Measurements from ENCODE around the gene SLC6A7. TPM values are rescaled to one million over a fixed set of nuclear protein-coding genes. Genes with fewer than 3 reads are reported as not detected.
A peak's percentile ranks its signal among the peaks of the same experiment; 100 is the strongest.

SLC6A7 gene
- total and polyA plus RNA-seq, 5 experiments from 2014 or later, result not detected

- Mint-ChIP-seq H3K9me3 (no peaks in the 10 kb centered on the region), H3K27ac (peak overlapping the region in 2 of 10 donors; percentile 9 to 39), H3K36me3 (no peaks in the 10 kb centered on the region), H3K27me3 (peaks cover 0 to 3% (median 0%) of the 10 kb centered on the region in 5 donors), H3K4me3 (no peak overlapping the region), H3K4me1 (peaks cover 0 to 16% (median under 1%) of the 10 kb centered on the region in 4 donors)
- ATAC-seq (no peak), DNase-seq (no peak)
- POLR2A ChIA-PET, result no interaction called here
These were observed 41.5 kb upstream of the SLC6A7 start for GRCh38 chr5:150148117-150148927.

- H3K4me1 Mint-ChIP-seq, result peaks cover 0 to 17% (median 4%) of the 10 kb centered on the region in 4 donors
- no peak overlapping the region for H3K27ac Mint-ChIP-seq
- no peaks in the 10 kb centered on the region for H3K36me3 Mint-ChIP-seq
- POLR2A ChIA-PET, result no interaction called here
- no peak for ATAC-seq
- H3K4me3 Mint-ChIP-seq, result no peak overlapping the region
- H3K27me3 Mint-ChIP-seq, result peaks cover 0 to 3% (median 0%) of the 10 kb centered on the region in 5 donors
- no peak for DNase-seq
- no peaks in the 10 kb centered on the region for H3K9me3 Mint-ChIP-seq
These were observed 40.2 kb upstream of the SLC6A7 start for GRCh38 chr5:150149618-150150017.

GRCh38 chr5:150152636-150153462 lies 37.0 kb upstream of the SLC6A7 start:
- H3K36me3 Mint-ChIP-seq, result no peaks in the 10 kb centered on the region
- H3K9me3 Mint-ChIP-seq, result no peaks in the 10 kb centered on the region
- DNase-seq (no peak), ATAC-seq (no peak)
- peaks cover 10 to 25% (median 14%) of the 10 kb centered on the region in 4 donors for H3K4me1 Mint-ChIP-seq
- no peak overlapping the region for H3K4me3 Mint-ChIP-seq
- H3K27me3 Mint-ChIP-seq, result peaks cover 0 to 12% (median 2%) of the 10 kb centered on the region in 5 donors
- H3K27ac Mint-ChIP-seq, result no peak overlapping the region
- POLR2A ChIA-PET, result no interaction called here

GRCh38 chr5:150153483-150153882 lies 36.4 kb upstream of the SLC6A7 start:
- Mint-ChIP-seq H3K4me3 (peak overlapping the region in 1 of 10 donors; percentile 15), H3K4me1 (peaks cover 10 to 25% (median 14%) of the 10 kb centered on the region in 4 donors), H3K27ac (no peak overlapping the region), H3K9me3 (no peaks in the 10 kb centered on the region), H3K36me3 (no peaks in the 10 kb centered on the region), H3K27me3 (peaks cover 0 to 12% (median 2%) of the 10 kb centered on the region in 5 donors)
- POLR2A ChIA-PET, result no interaction called here
- no peak for DNase-seq
- no peak for ATAC-seq

GRCh38 chr5:150153957-150154617 lies 35.8 kb upstream of the SLC6A7 start:
- POLR2A ChIA-PET, result no interaction called here
- Mint-ChIP-seq H3K36me3 (no peaks in the 10 kb centered on the region), H3K4me1 (peaks cover 10 to 18% (median 14%) of the 10 kb centered on the region in 4 donors), H3K27me3 (peaks cover 0 to 9% (median 5%) of the 10 kb centered on the region in 5 donors), H3K27ac (peak overlapping the region in 2 of 10 donors; percentile 3 to 44), H3K4me3 (peak overlapping the region in 9 of 10 donors; percentile 15 to 81 (median 42)), H3K9me3 (no peaks in the 10 kb centered on the region)
- DNase-seq (no peak), ATAC-seq (no peak)

GRCh38 chr5:150154618-150155128 lies 35.2 kb upstream of the SLC6A7 start:
- Mint-ChIP-seq H3K4me1 (peaks cover 10 to 16% (median 14%) of the 10 kb centered on the region in 4 donors), H3K27me3 (peaks cover 0 to 9% (median 5%) of the 10 kb centered on the region in 5 donors), H3K36me3 (no peaks in the 10 kb centered on the region), H3K27ac (peak overlapping the region in 2 of 10 donors; percentile 44 to 53), H3K4me3 (peak overlapping the region in 9 of 10 donors; percentile 42 to 93 (median 57)), H3K9me3 (no peaks in the 10 kb centered on the region)
- no peak for DNase-seq
- ATAC-seq, result no peak
- POLR2A ChIA-PET, result no interaction called here

GRCh38 chr5:150155258-150156026 lies 34.4 kb upstream of the SLC6A7 start, which contains the start of gene PDGFRB:
Gene PDGFRB (minus strand): TSS chr5:150155845. CDS start chr5:150137047, 18,798 bp downstream.
- H3K4me3 Mint-ChIP-seq, result peak within 1 kb of the TSS; percentile 86 to 97 (median 90)
- no peaks in the 10 kb centered on the region for H3K9me3 Mint-ChIP-seq
- H3K27me3 Mint-ChIP-seq, result peaks cover 0 to 9% (median 5%) of the 10 kb centered on the region in 5 donors
- DNase-seq (peak; percentile 44 to 83 (median 62)), ATAC-seq (peak; percentile 95 to 98)
- peaks cover 10 to 14% (median 14%) of the 10 kb centered on the region in 4 donors for H3K4me1 Mint-ChIP-seq
- POLR2A ChIA-PET, result no interaction called here
- peak within 1 kb of the TSS in 8 of 10 donors; percentile 22 to 91 (median 74) for H3K27ac Mint-ChIP-seq
- H3K36me3 Mint-ChIP-seq, result no peaks in the 10 kb centered on the region

GRCh38 chr5:150156027-150156368 lies 33.9 kb upstream of the SLC6A7 start:
- H3K4me1 Mint-ChIP-seq, result peaks cover 12 to 14% (median 14%) of the 10 kb centered on the region in 4 donors

GRCh38 chr5:150156540-150156939 lies 33.3 kb upstream of the SLC6A7 start:
- Mint-ChIP-seq H3K9me3 (no peaks in the 10 kb centered on the region), H3K4me3 (peak overlapping the region in 8 of 10 donors; percentile 86 to 97 (median 90)), H3K36me3 (no peaks in the 10 kb centered on the region), H3K27ac (peak overlapping the region in 1 of 10 donors; percentile 54), H3K4me1 (peaks cover 14 to 16% (median 14%) of the 10 kb centered on the region in 4 donors), H3K27me3 (peaks cover 0 to 13% (median 6%) of the 10 kb centered on the region in 5 donors)
- no peak for ATAC-seq
- POLR2A ChIA-PET, result no interaction called here
- no peak for DNase-seq

More at GRCh38 chr5:150156027-150156368, 33.9 kb upstream of the SLC6A7 start:
- Mint-ChIP-seq H3K27me3 (peaks cover 0 to 12% (median 5%) of the 10 kb centered on the region in 5 donors), H3K27ac (peak overlapping the region in 7 of 10 donors; percentile 22 to 91 (median 79)), H3K36me3 (no peaks in the 10 kb centered on the region), H3K4me3 (peak overlapping the region; percentile 86 to 97 (median 90)), H3K9me3 (no peaks in the 10 kb centered on the region)
- POLR2A ChIA-PET, result no interaction called here
- no peak for DNase-seq
- no peak for ATAC-seq

GRCh38 chr5:150157168-150157567 lies 32.7 kb upstream of the SLC6A7 start:
- DNase-seq, result no peak
- POLR2A ChIA-PET, result no interaction called here
- peak overlapping the region in 9 of 10 donors; percentile 2 to 76 (median 37) for H3K4me3 Mint-ChIP-seq
- peaks cover 0 to 13% (median 6%) of the 10 kb centered on the region in 5 donors for H3K27me3 Mint-ChIP-seq
- H3K9me3 Mint-ChIP-seq, result no peaks in the 10 kb centered on the region
- peaks cover 14 to 16% (median 15%) of the 10 kb centered on the region in 4 donors for H3K4me1 Mint-ChIP-seq
- no peaks in the 10 kb centered on the region for H3K36me3 Mint-ChIP-seq
- peak overlapping the region in 2 of 10 donors; percentile 4 to 33 for H3K27ac Mint-ChIP-seq
- no peak for ATAC-seq

GRCh38 chr5:150158170-150158949 lies 31.5 kb upstream of the SLC6A7 start:
- peak overlapping the region in 2 of 10 donors; percentile 12 to 29 for H3K4me3 Mint-ChIP-seq
- POLR2A ChIA-PET, result no interaction called here
- no peaks in the 10 kb centered on the region for H3K36me3 Mint-ChIP-seq
- DNase-seq (no peak), ATAC-seq (no peak)
- H3K9me3 Mint-ChIP-seq, result no peaks in the 10 kb centered on the region
- no peak overlapping the region for H3K27ac Mint-ChIP-seq
- H3K27me3 Mint-ChIP-seq, result peaks cover 1 to 13% (median 6%) of the 10 kb centered on the region in 5 donors
- H3K4me1 Mint-ChIP-seq, result peaks cover 14 to 16% (median 15%) of the 10 kb centered on the region in 4 donors
